ENCODE data around the gene HSPB2. TPM values are rescaled to one million over a fixed set of nuclear protein-coding genes. Genes with fewer than 3 reads are reported as not detected.

The HSPB2 gene
- total and polyA plus RNA-seq, 2 of the 4 experiments (the other 2 are of a cell fraction): 0.18 to 0.55 TPM

- peak overlapping the region; percentile 72 for H2AK5ac ChIP-seq (ENCODE audit: low read depth, low read length)
- H4K8ac ChIP-seq (ENCODE audit: low read depth in 2 of 2, low read length in 2 of 2): peak overlapping the region; percentile 92 to 93; a peak in 2 of 4 replicates
- intact Hi-C loops (cut with micrococcal nuclease) (no loop called here), dilution Hi-C loops (cut with HindIII; ENCODE audit: low sequenced_read_pairs, unreplicated experiment) (no loop called here), in situ Hi-C loops (cut with MboI; ENCODE audit: low sequenced_read_pairs) (no loop called here)
- WGBS, 2 experiments (ENCODE audit: extremely low coverage in 2 of 2, insufficient read length in 1 of 2): 94% methylated on average over 3 of the region's 9 CpGs; no CpG with 5 or more reads in 1 of the 2 experiments
- peaks cover 36% of the 10 kb centered on the region for H3K4me1 ChIP-seq (ENCODE audit: control insufficient read depth, insufficient read depth, low read length)
- H3K14ac ChIP-seq (replicated peaks; ENCODE audit: low read depth, low read length): peak overlapping the region; percentile 71; the same call in 1 of the 2 replicates
- H3K23ac ChIP-seq (ENCODE audit: low read depth, low read length): no peak overlapping the region; the same call in 1 of the 2 replicates
- 0 out of 2 replicates have a peak overlapping the region, but pooled peaks have one; percentile 2 for H3K4me2 ChIP-seq (ENCODE audit: low read depth, low read length)
- CTCF ChIA-PET: interaction anchor here (0.5 to 0.6 kb wide), 2 partner anchors 21 to 998 kb away, joined by 3 read pairs; no protein-coding TSS in a partner anchor
- BruUV-seq (replicated peaks): no TSS peak
- peak overlapping the region; percentile 97; the same call in 1 of the 2 replicates for H2BK20ac ChIP-seq (ENCODE audit: low read depth, low read length)
- H3K18ac ChIP-seq (ENCODE audit: low read depth, low read length): peak overlapping the region; percentile 70
- peak overlapping the region; percentile 85 for H2AK9ac ChIP-seq (replicated peaks; ENCODE audit: low read depth, low read length, poor library complexity)
- H4K20me1 ChIP-seq (ENCODE audit: insufficient read depth, low read length): no peaks in the 10 kb centered on the region
- H3K27ac ChIP-seq (ENCODE audit: insufficient read depth, low read length): no peak overlapping the region; the same call in 1 of the 2 replicates
- no peaks in the 10 kb centered on the region for H3K9me3 ChIP-seq (ENCODE audit: control insufficient read depth, insufficient read depth, low read length)
- H4K91ac ChIP-seq (ENCODE audit: insufficient read depth, low read depth, low read length): peak overlapping the region; percentile 97; the same call in 1 of the 2 replicates
- H3K4ac ChIP-seq (ENCODE audit: low read depth, low read length): peak overlapping the region; percentile 94
- POLR2A ChIA-PET (ENCODE audit: unreplicated experiment): interaction anchor here (0.5 to 1.0 kb wide), 2 partner anchors 7 to 24 kb away, joined by 3 read pairs; no protein-coding TSS in a partner anchor
- no peak overlapping the region for H3K56ac ChIP-seq (ENCODE audit: extremely low read depth, insufficient read depth, low read length)
- peak overlapping the region; percentile 84 for H2BK120ac ChIP-seq (ENCODE audit: low read depth, low read length)
- H4K5ac ChIP-seq (ENCODE audit: low read depth, low read length): peak overlapping the region; percentile 94
- DNase-seq (no peak), ATAC-seq (ENCODE audit: low read depth) (no peak)
- H3K4me3 ChIP-seq (ENCODE audit: insufficient read depth, low read depth, low read length): no peak overlapping the region
- H3K36me3 ChIP-seq (ENCODE audit: control insufficient read depth, insufficient read depth, low read length): no peaks in the 10 kb centered on the region
- H3K79me1 ChIP-seq (ENCODE audit: low read depth in 1 of 2, low read length in 2 of 2): peaks cover 0 to 15% of the 10 kb centered on the region in 2 experiments; a peak in 2 of 4 replicates
- peak overlapping the region; percentile 85 for H2BK5ac ChIP-seq (ENCODE audit: low read depth, low read length, poor library complexity, severe bottlenecking)
- H2AFZ ChIP-seq (replicated peaks; ENCODE audit: low read length, poor library complexity): peak overlapping the region; percentile 83
- H3K9me1 ChIP-seq (ENCODE audit: insufficient read depth, low read length): peaks cover 18% of the 10 kb centered on the region
- peak overlapping the region; percentile 37; the same call in 1 of the 2 replicates for H3K9ac ChIP-seq (ENCODE audit: low read depth, low read length)
- no peaks in the 10 kb centered on the region for H3K27me3 ChIP-seq (ENCODE audit: control insufficient read depth, insufficient read depth, low read length)
- peak overlapping the region; percentile 67; the same call in 1 of the 3 replicates for H2BK15ac ChIP-seq (ENCODE audit: low read depth, low read length)
- TF ChIP-seq ELK1 (IDR thresholded peaks at IDR 0.05; ENCODE audit: borderline replicate concordance, low read depth, low read length) (no peak), POLR2A (IDR thresholded peaks at IDR 0.05; ENCODE audit: low read depth, low read length) (no peak), CHD1 (IDR thresholded peaks at IDR 0.05; ENCODE audit: low read depth, low read length) (no peak), SMC3 (IDR thresholded peaks at IDR 0.05; ENCODE audit: low read depth, low read length) (no peak), CEBPB (IDR thresholded peaks at IDR 0.05; ENCODE audit: low read depth, low read length) (no peak), FOS (IDR thresholded peaks at IDR 0.05; ENCODE audit: low read depth, low read length) (no peak), MAZ (IDR thresholded peaks at IDR 0.05; ENCODE audit: borderline replicate concordance, low read depth, low read length) (no peak), NFE2L2 (IDR thresholded peaks at IDR 0.05; ENCODE audit: low read depth, low read length) (no peak), RAD21 (IDR thresholded peaks at IDR 0.05; ENCODE audit: low read length) (no peak), MXI1 (IDR thresholded peaks at IDR 0.05; ENCODE audit: borderline replicate concordance, low read depth, low read length) (no peak), RFX5 (IDR thresholded peaks at IDR 0.05; ENCODE audit: low read depth, low read length) (no peak)
- TF ChIP-seq, protein P1, sequence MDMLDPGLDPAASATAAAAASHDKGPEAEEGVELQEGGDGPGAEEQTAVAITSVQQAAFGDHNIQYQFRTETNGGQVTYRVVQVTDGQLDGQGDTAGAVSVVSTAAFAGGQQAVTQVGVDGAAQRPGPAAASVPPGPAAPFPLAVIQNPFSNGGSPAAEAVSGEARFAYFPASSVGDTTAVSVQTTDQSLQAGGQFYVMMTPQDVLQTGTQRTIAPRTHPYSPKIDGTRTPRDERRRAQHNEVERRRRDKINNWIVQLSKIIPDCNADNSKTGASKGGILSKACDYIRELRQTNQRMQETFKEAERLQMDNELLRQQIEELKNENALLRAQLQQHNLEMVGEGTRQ (IDR thresholded peaks at IDR 0.05; ENCODE audit: low read depth, low read length): no peak
- TF ChIP-seq, protein P2, sequence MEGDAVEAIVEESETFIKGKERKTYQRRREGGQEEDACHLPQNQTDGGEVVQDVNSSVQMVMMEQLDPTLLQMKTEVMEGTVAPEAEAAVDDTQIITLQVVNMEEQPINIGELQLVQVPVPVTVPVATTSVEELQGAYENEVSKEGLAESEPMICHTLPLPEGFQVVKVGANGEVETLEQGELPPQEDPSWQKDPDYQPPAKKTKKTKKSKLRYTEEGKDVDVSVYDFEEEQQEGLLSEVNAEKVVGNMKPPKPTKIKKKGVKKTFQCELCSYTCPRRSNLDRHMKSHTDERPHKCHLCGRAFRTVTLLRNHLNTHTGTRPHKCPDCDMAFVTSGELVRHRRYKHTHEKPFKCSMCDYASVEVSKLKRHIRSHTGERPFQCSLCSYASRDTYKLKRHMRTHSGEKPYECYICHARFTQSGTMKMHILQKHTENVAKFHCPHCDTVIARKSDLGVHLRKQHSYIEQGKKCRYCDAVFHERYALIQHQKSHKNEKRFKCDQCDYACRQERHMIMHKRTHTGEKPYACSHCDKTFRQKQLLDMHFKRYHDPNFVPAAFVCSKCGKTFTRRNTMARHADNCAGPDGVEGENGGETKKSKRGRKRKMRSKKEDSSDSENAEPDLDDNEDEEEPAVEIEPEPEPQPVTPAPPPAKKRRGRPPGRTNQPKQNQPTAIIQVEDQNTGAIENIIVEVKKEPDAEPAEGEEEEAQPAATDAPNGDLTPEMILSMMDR (conservative IDR thresholded peaks at IDR 0.05; ENCODE audit: low read depth, low read length): no peak
Measured at GRCh38 chr11:111910676-111911562, 1.6 kb upstream of the HSPB2 start.

Measured in IMR-90 (cell line).